NT2/D1 (cell line): ENCODE data around the gene SRP72.

Experiments used
- DNase-seq: peaks from one replicate; pipeline ENCODE4 v3.0.0-alpha.2; 2011; ENCODE audit warnings: low read depth, low spot score
- H3K27me3 ChIP-seq: 2 replicates; pipeline ENCODE4 v1.6.0; 2011; ENCODE audit warnings: mild to moderate bottlenecking; ENCODE audit not compliant: insufficient read length, insufficient read depth
- H3K36me3 ChIP-seq: 2 replicates; pipeline ENCODE4 v1.6.1; 2011; ENCODE audit warnings: mild to moderate bottlenecking, low read length, mixed read lengths; ENCODE audit not compliant: insufficient read depth, insufficient read length
- H3K4me1 ChIP-seq: 2 replicates; pipeline ENCODE4 v1.5.1; 2011; ENCODE audit not compliant: insufficient read depth, insufficient read length
- H3K4me3 ChIP-seq: 2 replicates; pipeline ENCODE4 v1.5.1; 2011; ENCODE audit warnings: low read depth; ENCODE audit not compliant: insufficient read length
- H3K9ac ChIP-seq: 2 replicates; pipeline ENCODE4 v1.6.0; 2011; ENCODE audit warnings: low read depth; ENCODE audit not compliant: insufficient read length
- H3K9me3 ChIP-seq: 2 replicates; pipeline ENCODE4 v1.5.1; 2011; ENCODE audit warnings: mild to moderate bottlenecking, low read length; ENCODE audit not compliant: insufficient read depth
- SUZ12 ChIP-seq: IDR thresholded peaks from 2 replicates; pipeline ENCODE4 v1.6.1; 2011; ENCODE audit not compliant: insufficient read length, insufficient read depth; ENCODE audit errors: extremely low read depth
- YY1 ChIP-seq: IDR thresholded peaks from 2 replicates; pipeline ENCODE4 v1.6.1; 2011; ENCODE audit not compliant: insufficient read length, insufficient read depth
- ZNF274 ChIP-seq: IDR thresholded peaks from 2 replicates; pipeline ENCODE4 v1.6.1; 2011; ENCODE audit warnings: mild to moderate bottlenecking, low read depth, low read length

Gene SRP72

GRCh38 chr4:56551516-56551915, 84.1 kb downstream of the SRP72 start:
- no peaks in the 10 kb centered on the region for H3K36me3 ChIP-seq
- H3K27me3 ChIP-seq, result no peaks in the 10 kb centered on the region
- H3K9ac ChIP-seq, result no peak overlapping the region
- no peak for DNase-seq
- H3K9me3 ChIP-seq, result no peaks in the 10 kb centered on the region; the same call in 1 of the 2 replicates
- H3K4me3 ChIP-seq, result no peak overlapping the region
- no peaks in the 10 kb centered on the region for H3K4me1 ChIP-seq
- TF ChIP-seq ZNF274 (no peak), YY1 (no peak), SUZ12 (no peak)

DNA sequence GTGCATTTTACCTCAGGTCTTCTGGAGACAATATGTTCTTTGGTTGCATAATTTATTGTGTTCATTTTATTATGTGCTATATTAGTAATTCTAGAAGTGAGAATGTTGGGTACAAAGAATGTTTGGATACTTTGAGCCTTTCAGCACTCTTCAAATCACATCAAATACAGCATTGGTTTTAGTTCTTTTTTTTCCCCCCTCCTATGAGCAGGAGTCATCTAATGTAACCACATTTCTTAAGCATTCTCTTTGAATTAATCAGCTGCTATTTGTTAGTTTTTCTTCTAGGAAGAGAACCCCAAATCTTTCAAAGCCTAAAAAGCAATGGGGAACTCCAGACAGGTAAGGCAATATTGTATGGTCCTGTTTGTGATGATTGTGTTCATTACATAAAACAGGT, 84.9 kb downstream of the SRP72 start:
- TF ChIP-seq YY1, result no peak
- TF ChIP-seq SUZ12, result no peak
- TF ChIP-seq ZNF274, result no peak
- no peak overlapping the region for H3K9ac ChIP-seq
- H3K4me1 ChIP-seq, result no peaks in the 10 kb centered on the region
- H3K36me3 ChIP-seq, result no peaks in the 10 kb centered on the region
- H3K9me3 ChIP-seq, result no peaks in the 10 kb centered on the region; the same call in 1 of the 2 replicates
- no peak overlapping the region for H3K4me3 ChIP-seq
- DNase-seq, result no peak
- H3K27me3 ChIP-seq, result no peaks in the 10 kb centered on the region
